ENCODE measurements around the gene GPBAR1. TPM values are rescaled to one million over a fixed set of nuclear protein-coding genes. Genes with fewer than 3 reads are reported as not detected.

GPBAR1 gene
- polyA plus RNA-seq, 3 donors = 26.0 to 181 (median 143) TPM

DNA sequence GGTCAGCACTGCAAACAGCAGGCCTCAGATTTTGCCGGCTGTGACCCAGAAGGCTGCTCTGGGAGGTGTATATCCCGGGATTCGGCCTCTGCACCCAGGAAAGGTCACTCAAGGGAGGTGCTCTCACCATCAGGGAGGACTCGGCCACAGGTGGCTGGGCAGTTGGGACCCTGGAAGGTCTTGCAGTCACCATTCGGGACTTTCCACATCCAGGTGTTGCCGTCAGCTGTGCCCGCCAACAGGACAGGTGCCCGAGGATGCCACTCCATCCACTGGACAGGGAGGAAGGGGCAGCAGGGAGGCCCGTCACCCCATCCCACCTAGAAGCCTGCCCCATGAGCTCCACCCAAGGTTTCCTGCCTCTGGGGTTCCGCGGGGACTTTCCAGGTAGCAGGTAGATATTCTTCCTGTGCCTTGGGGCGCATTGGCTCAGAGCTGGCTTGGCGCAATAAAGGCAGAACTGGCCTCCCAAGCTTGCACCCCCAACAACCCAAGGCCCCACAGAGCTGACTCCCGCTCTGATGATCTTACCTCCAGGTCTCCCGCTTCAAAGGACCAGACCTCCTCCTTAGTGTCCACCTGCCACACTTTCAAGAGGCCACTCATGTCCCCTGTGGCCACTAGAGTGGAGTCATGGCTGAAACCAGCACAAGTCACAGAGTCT is 5.6 kb downstream of the GPBAR1 start:
- no peak overlapping the region for H3K4me3 ChIP-seq (replicated peaks in 1 of 3; ENCODE audit: low read depth in 2 of 3, low read length in 3 of 3)
- Mint-ChIP-seq H3K27me3 (ENCODE audit: low read depth in 3 of 3) (no peaks in the 10 kb centered on the region), H3K4me1 (peaks cover 68% of the 10 kb centered on the region), H3K27ac (peak overlapping the region in 3 of 7 donors; percentile 47 to 88 (median 55)), H3K9me3 (no peaks in the 10 kb centered on the region), H3K36me3 (peaks cover 39 to 55% of the 10 kb centered on the region in 2 donors), H3K4me3 (no peak overlapping the region)
- H3K27ac ChIP-seq (ENCODE audit: low read depth in 1 of 2, low read length in 2 of 2) = peak overlapping the region in 1 of 2 donors; percentile 93
- TF ChIP-seq, protein P1, sequence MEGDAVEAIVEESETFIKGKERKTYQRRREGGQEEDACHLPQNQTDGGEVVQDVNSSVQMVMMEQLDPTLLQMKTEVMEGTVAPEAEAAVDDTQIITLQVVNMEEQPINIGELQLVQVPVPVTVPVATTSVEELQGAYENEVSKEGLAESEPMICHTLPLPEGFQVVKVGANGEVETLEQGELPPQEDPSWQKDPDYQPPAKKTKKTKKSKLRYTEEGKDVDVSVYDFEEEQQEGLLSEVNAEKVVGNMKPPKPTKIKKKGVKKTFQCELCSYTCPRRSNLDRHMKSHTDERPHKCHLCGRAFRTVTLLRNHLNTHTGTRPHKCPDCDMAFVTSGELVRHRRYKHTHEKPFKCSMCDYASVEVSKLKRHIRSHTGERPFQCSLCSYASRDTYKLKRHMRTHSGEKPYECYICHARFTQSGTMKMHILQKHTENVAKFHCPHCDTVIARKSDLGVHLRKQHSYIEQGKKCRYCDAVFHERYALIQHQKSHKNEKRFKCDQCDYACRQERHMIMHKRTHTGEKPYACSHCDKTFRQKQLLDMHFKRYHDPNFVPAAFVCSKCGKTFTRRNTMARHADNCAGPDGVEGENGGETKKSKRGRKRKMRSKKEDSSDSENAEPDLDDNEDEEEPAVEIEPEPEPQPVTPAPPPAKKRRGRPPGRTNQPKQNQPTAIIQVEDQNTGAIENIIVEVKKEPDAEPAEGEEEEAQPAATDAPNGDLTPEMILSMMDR (IDR thresholded peaks at IDR 0.05) = no peak
- H2AFZ ChIP-seq (ENCODE audit: insufficient read depth, low read depth, low read length, poor library complexity, severe bottlenecking) = no peak overlapping the region
- intact Hi-C loops (cut with micrococcal nuclease) = no loop called here
- H3K4me1 ChIP-seq (ENCODE audit: control insufficient read depth in 1 of 2, insufficient read depth in 2 of 2, low read length in 2 of 2) = peaks cover 53 to 60% of the 10 kb centered on the region in 2 donors
- peaks cover 96% of the 10 kb centered on the region for H3K79me2 ChIP-seq (ENCODE audit: insufficient read depth, low read length)
- 96% methylated on average over 13 of the region's 15 CpGs for WGBS (ENCODE audit: insufficient coverage)
- peak in 1 of 3 donors; percentile 5 for DNase-seq
- H4K20me1 ChIP-seq (ENCODE audit: insufficient read depth, low read length) = peaks cover 77% of the 10 kb centered on the region
- no peak overlapping the region for H3K4me2 ChIP-seq (replicated peaks; ENCODE audit: extremely low read depth, low read length, poor library complexity, severe bottlenecking)
- H3K9me3 ChIP-seq (replicated peaks in 1 of 2; ENCODE audit: control insufficient read depth in 1 of 2, insufficient read depth in 1 of 2, low read length in 2 of 2) = no peaks in the 10 kb centered on the region
- H3K36me3 ChIP-seq (replicated peaks in 1 of 2; ENCODE audit: control insufficient read depth in 1 of 2, insufficient read depth in 2 of 2, low read length in 2 of 2) = peaks cover 49 to 56% of the 10 kb centered on the region in 2 donors
- no peak overlapping the region for H3K9ac ChIP-seq (ENCODE audit: insufficient read depth, low read length, poor library complexity, severe bottlenecking)
- no peaks in the 10 kb centered on the region for H3K27me3 ChIP-seq (ENCODE audit: control insufficient read depth in 2 of 2, insufficient read depth in 2 of 2, low read length in 2 of 2)

DNA sequence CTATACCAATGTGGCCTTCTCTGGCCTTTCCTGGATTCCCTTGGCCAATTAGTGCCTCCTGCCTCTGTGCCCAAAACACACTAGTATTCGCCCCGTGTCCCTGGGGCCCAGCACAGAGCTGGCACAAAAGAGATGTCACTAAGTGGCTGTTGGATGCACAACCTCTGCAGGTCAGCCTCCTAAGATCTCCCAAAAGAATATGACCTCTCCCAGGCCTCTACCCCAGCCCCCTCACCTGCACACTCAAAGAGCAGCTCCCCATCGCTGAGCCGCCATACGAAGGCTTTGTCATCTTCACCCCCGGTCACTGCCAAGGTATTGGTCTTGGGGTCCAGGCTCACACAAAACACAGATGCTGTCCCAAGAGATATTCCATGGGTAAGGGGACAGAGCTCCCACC is 6.4 kb downstream of the GPBAR1 start:
- Mint-ChIP-seq H3K36me3 (peaks cover 39 to 55% of the 10 kb centered on the region in 2 donors), H3K27ac (peak overlapping the region in 3 of 7 donors; percentile 53 to 71 (median 55)), H3K27me3 (ENCODE audit: low read depth in 3 of 3) (peaks cover 0 to 3% (median 0%) of the 10 kb centered on the region in 3 donors), H3K9me3 (no peaks in the 10 kb centered on the region), H3K4me3 (no peak overlapping the region), H3K4me1 (peaks cover 68% of the 10 kb centered on the region)
- WGBS (ENCODE audit: insufficient coverage) = 95% methylated on average over 6 of the region's 6 CpGs
- H3K4me1 ChIP-seq (ENCODE audit: control insufficient read depth in 1 of 2, insufficient read depth in 2 of 2, low read length in 2 of 2) = peaks cover 53 to 59% of the 10 kb centered on the region in 2 donors
- peaks cover 96% of the 10 kb centered on the region for H3K79me2 ChIP-seq (ENCODE audit: insufficient read depth, low read length)
- H3K4me2 ChIP-seq (replicated peaks; ENCODE audit: extremely low read depth, low read length, poor library complexity, severe bottlenecking) = no peak overlapping the region
- no peak overlapping the region for H2AFZ ChIP-seq (ENCODE audit: insufficient read depth, low read depth, low read length, poor library complexity, severe bottlenecking)
- H3K4me3 ChIP-seq (replicated peaks in 1 of 3; ENCODE audit: low read depth in 2 of 3, low read length in 3 of 3) = no peak overlapping the region
- H3K36me3 ChIP-seq (replicated peaks in 1 of 2; ENCODE audit: control insufficient read depth in 1 of 2, insufficient read depth in 2 of 2, low read length in 2 of 2) = peaks cover 49 to 56% of the 10 kb centered on the region in 2 donors
- DNase-seq = no peak
- no peaks in the 10 kb centered on the region for H3K9me3 ChIP-seq (replicated peaks in 1 of 2; ENCODE audit: control insufficient read depth in 1 of 2, insufficient read depth in 1 of 2, low read length in 2 of 2)
- intact Hi-C loops (cut with micrococcal nuclease) = no loop called here
- no peaks in the 10 kb centered on the region for H3K27me3 ChIP-seq (ENCODE audit: control insufficient read depth in 2 of 2, insufficient read depth in 2 of 2, low read length in 2 of 2)
- no peak overlapping the region for H3K9ac ChIP-seq (ENCODE audit: insufficient read depth, low read length, poor library complexity, severe bottlenecking)
- TF ChIP-seq, protein P1 (IDR thresholded peaks at IDR 0.05) = no peak
- no peak overlapping the region for H3K27ac ChIP-seq (ENCODE audit: low read depth in 1 of 2, low read length in 2 of 2)
- peaks cover 74% of the 10 kb centered on the region for H4K20me1 ChIP-seq (ENCODE audit: insufficient read depth, low read length)
